GM21786 (cell line): ENCODE data around the gene EEF2KMT.
"Not testable (repeated sequence)": the region's sequence is repeated elsewhere in the genome, so short reads cannot be mapped to it uniquely, and the experiment has no call there.

Source experiments
- ATAC-seq: cut with Tn5 transposase; IDR thresholded peaks from one replicate; pipeline ENCODE4 v1.9.1; 2021; ENCODE audit not compliant: unreplicated experiment

Gene EEF2KMT

DNA sequence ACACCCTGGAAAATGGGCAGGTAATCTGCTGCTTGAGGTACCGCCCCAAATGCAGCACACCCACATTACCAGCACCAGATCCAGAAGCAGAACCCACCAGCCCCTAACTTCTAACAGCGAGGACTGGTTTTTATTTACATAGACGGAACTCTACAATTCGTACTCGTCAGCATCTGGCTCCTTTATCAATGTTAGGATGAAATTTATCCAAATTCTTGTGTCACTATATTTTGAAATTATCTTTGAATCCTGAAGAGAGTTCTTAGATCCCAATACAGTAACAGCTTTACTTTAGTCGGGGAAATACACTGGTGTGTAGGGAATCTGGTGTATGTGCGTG, 26.3 kb downstream of the EEF2KMT start:
- ATAC-seq: no peak

DNA sequence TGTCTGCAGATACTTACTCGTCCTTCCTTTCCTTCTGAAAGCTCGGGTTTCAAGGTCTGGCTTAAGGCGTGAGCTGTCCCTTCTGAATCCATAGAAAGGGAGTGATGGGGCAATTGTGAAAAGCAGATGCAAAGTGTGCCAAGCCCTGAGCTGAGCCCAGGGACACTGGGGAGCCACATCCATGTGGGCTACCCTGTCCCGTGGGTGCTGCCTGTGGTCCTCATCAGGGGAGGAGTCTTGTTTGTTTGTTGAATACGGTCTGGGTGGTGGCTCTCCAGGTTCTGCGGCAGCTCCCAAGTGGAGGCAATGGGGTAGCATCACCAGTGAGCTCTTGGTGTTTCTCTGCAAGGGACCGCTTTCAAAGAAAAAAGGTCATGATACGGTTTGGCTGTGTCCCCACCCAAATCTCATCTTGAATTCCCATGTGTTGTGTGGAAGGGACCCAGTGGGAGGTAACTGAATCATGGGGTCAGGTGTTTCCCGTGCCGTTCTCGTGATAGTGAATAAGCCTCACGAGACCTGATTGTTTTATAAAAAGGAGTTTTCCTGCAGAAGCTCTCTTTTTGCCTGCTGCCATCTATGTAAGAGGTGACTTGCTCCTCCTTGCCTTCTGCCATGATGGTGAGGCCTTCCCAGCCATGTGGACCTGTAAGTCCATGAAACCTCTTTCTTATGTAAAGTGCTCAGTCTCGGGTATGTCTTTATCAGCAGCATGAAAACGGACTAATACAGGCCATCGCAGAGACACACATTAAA, 27.0 kb downstream of the EEF2KMT start:
- ATAC-seq: no peak

DNA sequence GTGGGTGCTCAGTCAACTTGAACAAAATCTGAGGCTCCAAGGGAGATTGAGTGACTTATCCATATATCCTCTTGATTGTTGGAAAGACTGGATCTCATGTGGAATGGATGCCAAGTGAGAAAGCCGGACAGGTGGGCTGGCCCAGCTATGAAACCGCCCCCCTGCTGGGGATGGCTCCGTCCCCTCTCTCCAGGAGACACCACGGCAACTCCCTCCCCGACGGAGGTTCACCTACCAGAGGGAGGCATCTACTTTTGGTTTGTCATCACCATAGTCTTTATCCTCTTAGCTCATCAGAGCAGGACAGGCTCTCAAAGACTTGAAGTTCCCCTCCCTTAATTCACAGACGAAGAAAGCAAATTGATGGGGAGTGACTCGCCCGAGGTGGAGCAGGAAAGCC, 27.7 kb downstream of the EEF2KMT start:
- ATAC-seq: no peak

DNA sequence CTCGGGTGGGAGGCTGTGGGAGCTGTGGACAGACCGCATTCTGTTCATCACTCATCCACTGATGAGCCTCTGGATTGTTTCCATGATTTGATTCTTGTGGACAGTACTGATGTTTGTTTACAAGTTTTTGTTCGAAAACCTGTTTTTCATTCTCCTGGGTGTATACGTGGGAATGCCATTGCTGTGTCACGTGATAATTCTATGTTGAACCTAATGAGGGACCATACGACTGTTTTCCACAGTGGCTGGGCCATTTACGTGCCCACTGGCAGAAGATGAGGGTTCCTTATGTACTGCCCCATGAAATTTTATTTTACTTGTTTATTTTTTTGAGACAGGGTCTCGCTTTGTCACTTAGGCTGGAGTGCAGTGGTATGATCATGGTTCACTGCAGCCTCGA, 28.5 kb downstream of the EEF2KMT start:
- no peak for ATAC-seq

DNA sequence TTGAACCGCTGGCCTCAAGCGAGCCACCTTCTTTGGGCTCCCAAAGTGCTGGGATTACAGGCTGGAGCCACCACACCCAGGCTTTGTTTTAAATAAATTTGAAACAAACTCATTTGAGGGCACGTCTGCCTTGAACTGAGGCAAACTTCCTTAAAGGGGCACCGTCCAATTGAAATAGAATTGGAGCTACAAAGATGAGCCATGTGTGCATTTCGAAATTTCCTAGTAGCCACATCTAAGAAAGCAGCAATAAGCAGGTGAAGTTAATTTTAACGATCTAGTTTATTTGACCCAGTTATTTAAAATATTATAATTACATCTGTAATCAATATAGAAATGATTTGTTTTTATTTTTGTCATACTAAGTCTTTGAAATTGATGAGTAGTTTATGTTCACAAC, 31.1 kb downstream of the EEF2KMT start:
- no peak for ATAC-seq

DNA sequence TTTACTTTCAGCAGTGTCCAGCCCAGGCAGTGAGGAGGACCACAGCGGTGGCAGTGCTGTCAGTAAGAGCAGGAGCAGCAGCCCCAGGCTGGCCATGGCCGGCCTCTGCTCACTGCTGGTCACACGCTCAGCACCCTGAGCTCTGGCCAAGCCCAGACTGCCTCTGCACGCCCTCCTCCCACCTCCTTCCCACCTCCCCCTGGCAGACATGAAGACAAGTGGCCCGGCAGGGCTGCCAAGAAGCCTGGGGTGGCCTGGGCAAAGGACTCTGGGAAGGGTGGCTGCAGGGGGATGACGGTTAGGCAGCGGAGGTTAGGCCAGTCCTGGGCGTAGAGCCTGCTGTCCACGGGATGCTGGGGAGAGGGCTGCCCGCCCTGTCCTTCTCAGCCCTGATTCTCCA, 31.8 kb downstream of the EEF2KMT start, which contains the start of gene C16orf89:
TSS of gene C16orf89 (minus strand) at position 144 of the 400 bp plus-strand sequence. CDS start at position 96, 48 bp downstream.
- no peak for ATAC-seq

DNA sequence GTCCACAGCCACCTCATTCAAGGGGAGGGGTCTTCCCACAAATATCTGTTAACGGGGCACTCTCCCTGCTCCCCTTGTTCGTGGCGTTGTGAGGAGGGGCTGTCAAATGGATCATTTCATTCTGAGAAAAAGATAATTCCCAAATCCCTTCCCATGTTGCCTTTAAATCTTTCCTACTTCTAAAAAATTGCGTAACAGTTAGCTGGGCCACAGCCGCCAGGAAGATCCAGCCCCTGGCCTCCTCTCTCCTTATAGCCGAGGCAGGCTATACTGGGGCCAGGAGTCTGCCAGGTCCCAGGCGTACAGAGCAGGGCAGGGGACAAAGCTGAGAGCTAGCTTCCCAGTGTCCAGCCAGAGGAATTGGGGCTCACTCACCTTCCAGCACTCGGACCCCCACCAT, 32.3 kb downstream of the EEF2KMT start:
- ATAC-seq: no peak

DNA sequence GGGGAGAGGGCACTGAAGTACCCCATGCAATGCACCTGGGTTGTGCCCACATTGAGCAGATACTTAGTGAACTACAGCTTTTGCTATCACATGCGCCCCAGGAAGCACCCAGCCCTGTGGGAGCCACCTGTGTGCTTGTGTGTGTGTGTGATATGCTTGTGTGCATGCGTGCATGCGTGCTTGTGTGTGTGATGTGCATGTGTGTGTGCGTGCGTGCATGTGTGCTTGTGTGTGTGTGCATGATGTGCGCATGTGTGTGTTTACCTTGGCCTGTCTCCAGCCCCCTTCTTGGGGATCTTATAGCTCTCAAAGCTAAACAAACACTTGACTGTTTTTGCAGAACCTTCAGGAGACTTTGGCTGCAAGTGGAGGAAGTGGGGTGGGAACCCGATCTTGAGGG, 32.7 kb downstream of the EEF2KMT start:
- ATAC-seq: no peak

DNA sequence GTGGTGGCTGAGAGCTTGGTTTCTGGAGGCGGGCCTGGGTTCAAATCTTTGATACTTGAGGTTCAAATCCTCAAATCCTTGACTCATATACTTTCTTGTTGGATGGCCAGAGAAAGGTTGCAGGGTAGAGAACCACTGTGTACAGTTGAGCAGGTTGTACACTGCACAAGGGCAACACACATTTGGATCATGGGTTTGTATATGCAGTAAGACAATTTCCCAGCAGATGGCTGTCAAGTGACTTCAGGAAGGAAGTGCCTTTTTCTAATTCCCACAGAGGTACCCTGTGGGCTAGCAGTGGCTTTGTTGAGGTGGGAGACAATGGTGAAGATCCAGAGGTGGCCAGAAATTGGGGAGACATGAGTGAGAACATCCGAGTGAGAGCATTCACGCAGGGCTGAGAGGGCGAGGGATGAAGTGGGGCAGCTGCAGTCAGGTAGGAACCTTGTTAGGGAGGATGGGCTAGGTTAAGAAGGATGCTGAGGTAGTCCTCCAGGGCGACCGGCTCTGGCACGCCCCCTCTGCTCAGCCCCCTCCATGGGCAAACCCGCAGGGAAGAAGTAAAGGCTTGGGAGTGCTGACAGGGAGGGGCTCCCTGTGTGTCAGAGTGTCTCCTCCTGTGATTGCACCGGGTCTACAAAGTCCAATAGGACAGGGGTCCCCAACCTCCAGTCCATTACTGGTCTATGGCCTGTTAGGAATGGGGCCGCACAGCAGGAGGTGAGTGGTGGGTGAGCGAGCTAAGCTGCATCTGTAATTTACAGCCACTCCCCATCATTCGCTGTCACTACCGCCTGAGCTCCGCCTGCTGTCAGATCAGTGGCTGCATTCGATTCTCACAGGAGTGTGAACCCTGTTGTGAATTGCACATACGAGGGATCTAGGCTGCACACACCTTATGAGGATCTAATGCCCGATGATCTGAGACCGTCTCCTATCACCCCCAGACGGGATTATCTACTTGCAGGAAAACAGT, 34.5 kb downstream of the EEF2KMT start:
- ATAC-seq: no peak

DNA sequence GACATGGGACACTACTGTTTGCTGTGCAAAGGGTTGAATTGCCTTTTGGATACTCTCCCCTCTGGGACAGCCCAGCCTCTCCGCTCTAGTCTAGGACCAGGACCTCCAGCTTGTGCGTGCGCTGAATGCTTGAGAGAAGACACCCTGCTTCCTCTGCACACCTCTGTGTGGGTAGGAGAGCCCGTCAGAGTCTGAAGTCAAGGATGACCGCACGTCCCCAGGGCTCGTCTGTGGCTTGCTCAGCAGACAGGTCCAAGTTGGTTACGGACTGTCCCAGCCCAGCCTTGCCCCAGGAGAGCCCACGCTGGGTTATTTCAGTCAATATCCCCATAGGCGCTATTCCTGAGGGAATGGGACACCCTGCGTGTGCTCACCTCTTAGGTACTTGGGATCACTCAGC, 35.5 kb downstream of the EEF2KMT start:
- ATAC-seq: no peak

DNA sequence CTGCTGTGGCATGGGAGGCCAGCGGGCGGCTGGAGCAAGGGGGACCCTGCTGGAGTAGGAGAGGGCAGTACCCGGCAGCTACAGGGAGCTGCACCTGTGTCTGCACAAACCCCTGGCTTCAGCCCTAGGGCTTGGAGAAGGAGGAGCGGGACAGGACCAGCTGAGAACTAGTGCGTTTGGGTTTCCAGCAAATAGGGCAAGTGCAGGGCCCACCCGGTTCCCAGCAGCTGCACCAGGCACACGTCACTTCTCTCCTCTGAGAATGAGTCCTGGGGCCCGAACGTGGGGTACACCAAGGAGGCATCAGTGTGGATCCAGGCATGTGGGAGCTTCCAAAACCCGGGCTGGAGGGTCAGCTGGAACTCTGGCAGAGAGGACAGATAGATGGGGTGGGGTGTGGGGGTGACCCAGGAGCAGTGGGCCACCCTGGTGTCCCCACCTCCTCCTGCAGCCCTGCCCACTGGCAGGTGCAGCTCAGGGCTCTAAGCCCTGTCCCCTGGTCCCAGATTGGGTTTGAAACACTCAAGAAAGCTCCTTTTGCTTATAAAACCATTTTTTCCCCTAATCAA, 37.4 kb downstream of the EEF2KMT start:
- ATAC-seq: no peak

DNA sequence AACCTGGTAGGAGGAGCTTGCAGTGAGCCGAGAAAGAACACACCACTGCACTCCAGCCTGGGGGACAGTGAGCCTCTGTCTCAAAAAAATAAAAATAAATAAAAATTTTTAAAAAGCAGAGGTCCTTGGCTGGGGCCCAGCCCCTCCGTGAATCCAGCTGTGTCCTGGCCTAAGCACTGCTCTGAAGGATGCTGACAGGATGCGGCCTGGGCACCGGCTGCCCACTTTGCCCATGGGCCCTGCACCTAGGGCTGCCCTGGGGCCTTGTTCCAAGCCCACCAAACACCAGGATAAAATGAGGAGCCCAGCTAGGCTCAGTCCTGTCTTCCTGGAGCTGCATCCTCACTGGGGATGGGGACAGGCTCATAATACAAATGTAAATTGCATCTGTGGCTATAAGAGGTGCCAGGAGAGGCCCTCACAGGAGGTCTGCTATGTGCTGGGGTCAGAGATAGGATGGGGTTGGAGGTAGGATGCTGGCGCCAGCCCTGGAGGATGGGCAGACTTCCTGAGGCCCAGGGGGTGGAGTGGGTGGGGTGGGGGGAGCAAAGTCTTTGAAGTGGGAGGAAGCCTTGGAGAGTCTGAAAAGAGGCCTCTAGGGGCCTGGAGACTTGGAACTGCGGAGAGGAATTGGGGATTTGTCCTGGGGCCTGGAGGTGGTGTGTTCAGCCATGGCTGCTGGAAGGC, 38.1 kb downstream of the EEF2KMT start:
- ATAC-seq: no peak

DNA sequence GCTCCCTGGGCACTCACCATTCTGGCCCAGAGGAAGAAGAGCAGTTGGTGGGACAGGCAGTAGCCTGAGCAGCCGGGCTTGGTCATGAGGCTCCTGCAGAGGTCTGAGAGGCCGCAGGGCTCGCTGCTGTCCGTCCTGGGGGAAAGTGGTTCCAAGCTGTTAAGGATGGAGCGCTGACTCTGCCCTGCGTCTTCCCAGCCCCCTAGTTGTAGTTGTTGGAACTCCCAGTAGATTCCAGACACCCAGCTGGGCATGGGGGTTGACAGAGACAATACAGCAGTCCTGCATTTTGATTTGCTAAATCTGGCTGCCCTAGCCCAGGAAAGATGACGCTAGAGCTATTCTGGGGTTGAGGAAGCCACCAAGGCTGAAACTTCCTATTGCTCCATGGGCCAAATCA, 39.1 kb downstream of the EEF2KMT start:
- ATAC-seq: no peak

DNA sequence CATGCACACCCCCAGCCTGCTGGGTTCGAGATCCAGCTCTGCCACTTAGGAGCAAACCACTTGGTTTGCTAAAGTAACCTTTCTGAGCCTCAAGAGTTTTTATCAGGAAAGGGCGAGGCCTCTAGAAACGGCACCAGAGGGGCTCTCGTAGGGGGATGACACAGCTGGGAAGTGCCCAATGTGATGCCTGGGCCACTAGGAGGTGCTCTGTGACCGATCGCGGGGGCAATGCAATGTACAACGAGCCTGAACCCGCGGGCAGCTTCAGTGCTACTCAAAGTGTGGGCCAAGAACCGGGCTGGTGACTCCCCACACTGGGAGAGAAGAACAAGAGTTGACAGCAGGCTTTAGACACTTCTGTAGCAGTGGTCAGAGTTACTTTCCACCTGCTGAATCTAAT, 41.2 kb downstream of the EEF2KMT start:
- ATAC-seq: no peak

DNA sequence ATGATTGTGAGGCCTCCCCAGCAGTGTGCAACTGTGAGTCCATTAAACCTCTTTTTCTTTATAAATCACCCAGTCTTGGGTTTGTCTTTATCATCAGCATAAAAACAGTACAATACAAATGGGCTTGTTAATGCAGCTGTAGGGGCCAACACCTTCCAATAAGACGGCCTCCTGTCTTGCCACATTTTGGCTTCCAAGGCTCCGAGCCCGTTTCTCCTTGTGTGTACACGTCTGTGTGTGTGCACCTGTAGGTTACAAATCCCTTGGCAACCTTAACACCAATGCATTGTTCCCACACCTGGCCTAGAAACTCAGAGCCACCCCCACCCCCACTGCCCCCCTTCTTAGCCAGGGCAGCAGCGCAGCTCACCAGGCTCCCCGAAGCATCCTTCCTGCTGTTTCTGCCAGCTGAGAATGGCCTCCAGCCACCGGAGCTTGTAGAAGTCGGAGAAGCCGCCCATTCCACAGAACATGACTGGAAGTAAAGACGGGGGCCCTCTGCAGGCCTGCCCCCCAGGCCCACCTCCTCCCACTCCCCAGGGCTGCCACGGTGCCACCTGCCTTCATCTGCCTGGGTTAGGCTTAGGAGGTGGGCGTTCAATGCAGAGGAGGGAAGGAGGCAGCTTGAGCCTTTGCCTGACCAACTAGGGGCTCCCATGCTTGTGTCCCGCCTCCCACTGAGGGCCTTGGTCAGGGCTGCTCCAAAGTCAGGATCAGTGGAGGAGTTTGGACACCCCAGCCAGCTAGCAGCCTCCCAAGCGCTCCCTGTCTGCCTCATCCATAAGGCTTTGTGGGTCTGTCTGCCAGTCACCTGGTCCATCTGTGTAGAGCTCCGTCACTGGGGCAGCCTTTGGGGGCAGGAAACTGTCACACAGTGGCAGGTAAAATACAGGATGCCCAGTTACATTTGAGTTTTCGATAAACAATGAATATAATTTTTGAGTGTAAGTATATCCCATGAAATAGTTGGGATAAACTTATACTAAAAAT, 42.4 kb downstream of the EEF2KMT start:
- no peak for ATAC-seq

DNA sequence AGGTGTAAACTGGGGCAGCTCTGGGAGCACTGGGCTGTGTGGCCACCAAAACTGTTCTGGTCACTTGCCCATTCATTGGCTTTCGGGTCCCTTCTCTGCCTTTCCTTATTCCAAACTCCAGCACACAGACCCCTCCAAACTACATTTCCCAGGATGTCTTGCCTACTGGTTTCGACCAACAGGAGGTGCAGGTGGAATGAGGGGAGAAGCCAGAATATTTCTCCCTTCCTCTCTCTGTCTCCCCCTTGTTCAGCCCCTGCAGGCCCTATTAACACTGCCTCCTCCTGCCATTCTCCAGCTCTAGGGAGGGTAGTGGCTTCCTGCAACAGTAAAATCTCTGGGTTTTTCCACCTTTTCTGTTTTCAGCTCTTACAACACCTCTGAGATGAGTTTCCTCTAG, 50.7 kb downstream of the EEF2KMT start:
- no peak for ATAC-seq

DNA sequence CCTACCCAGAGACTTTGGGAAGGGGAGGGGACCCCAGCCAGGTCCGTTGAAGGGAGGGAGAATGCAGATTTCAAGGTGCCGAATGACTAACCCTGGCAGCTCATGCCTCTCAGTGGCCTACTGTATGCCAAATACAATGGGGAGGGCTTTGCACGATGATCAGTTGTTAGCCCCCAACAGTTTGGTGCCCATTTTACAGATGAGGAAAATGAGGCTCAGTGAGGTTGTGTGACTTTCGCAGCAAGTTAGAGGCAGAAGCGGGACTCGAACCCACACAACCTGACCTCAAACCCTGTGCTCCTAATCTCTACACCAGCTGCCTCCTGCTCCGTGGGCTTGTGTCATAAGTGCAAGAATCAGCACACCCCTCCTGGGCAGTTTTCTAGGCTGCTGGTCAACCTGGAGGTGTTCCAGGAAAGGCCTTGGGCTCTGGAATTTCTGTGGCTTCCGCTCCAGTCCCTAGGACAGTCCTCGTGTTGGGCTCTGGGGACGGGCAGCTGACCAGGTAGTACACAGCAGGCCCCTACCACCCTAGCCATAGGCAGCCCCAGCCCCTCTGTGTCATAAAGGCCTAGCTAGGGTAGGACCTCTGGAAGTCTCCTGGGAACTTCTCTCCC, 52.0 kb downstream of the EEF2KMT start:
- no peak for ATAC-seq

DNA sequence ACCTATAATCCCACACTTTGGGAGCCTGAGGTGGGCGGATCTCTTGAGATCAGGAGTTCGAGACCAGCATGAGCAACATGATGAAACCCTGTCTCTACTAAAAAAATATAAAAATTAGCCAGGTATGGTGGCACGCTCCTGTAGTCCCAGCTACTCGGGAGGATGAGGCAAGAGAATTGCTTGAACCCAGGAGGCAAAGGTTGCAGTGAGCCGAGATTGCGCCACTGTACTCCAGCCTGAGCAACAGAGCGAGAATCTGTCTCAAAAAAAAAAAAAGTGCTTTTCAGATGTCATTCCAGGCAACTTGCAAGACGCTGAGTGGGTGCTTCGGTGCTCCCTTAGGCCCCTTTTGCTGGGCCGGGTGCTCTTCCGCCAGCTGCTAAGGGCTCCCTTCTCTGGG, 53.0 kb downstream of the EEF2KMT start:
- not testable (repeated sequence) for ATAC-seq

DNA sequence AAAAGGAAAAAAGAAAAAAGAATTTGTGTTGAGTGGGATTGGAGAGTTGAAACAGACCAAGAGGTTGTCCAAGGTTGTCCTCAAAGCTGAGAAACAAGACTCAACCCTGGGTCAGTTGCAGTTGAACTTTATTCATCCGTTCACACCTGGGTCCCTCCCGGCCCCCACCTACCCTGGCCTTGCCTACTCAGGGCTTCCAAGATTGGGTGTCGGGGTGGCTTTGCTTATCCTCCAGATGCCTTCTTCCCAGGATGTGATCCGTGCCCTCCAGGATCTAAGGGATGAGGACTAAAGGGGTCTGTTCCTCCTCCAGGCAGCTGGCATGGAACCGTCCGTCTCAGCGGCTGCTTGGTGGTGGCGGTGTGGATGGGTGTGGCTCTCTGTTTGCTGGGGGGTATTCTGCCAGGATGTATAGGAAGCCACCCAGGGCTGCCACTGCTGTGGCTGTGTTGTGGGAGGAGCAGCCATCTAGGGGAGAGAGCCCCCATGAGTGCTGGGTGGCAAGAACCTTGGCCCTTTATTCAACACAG, 53.5 kb downstream of the EEF2KMT start:
- ATAC-seq: no peak
